ENCODE results near the gene SYNPO2L.

DNA sequence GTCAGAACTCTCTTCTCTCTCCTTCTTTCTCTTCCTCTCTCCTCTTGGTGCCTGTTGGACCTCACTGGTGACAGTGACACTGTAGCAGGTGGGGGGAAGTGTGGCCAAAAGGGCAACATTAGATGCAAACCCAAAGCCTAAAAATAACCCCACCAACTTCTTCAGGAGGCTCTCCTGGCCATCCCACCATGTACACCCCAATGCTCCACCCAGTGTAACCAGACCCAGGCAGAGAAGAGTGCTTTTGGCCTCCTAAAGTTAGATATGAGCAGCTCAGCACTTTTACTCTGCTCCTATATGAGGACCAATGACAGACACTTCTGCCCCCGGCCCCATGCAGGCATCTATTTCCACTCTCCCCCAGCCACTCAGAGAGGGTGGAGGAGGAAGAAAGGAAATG is 20.0 kb downstream of the SYNPO2L start:
- TF ChIP-seq, protein P1, sequence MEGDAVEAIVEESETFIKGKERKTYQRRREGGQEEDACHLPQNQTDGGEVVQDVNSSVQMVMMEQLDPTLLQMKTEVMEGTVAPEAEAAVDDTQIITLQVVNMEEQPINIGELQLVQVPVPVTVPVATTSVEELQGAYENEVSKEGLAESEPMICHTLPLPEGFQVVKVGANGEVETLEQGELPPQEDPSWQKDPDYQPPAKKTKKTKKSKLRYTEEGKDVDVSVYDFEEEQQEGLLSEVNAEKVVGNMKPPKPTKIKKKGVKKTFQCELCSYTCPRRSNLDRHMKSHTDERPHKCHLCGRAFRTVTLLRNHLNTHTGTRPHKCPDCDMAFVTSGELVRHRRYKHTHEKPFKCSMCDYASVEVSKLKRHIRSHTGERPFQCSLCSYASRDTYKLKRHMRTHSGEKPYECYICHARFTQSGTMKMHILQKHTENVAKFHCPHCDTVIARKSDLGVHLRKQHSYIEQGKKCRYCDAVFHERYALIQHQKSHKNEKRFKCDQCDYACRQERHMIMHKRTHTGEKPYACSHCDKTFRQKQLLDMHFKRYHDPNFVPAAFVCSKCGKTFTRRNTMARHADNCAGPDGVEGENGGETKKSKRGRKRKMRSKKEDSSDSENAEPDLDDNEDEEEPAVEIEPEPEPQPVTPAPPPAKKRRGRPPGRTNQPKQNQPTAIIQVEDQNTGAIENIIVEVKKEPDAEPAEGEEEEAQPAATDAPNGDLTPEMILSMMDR (IDR thresholded peaks at IDR 0.05), result no peak
- no peak for TF ChIP-seq ZFX (IDR thresholded peaks at IDR 0.05; ENCODE audit: borderline replicate concordance)

Measured in 22Rv1 (cell line).